IMR-90 (cell line): ENCODE results near the gene ARHGEF3. TPM values are rescaled to one million over a fixed set of nuclear protein-coding genes. Genes with fewer than 3 reads are reported as not detected.

ENCODE experiments used
- ATAC-seq: fragments of 200-7000 bp; cut with Tn5 transposase; 2 replicates; pipeline ENCODE4 v1.9.1; 2020; ENCODE audit warnings: low read depth, mild to moderate bottlenecking, moderate library complexity
- BruUV-seq: library from RNA; stranded (reverse); fragments of 400-500 nt; replicated peaks from 2 replicates; lab custom pipeline; 2021; lab: Mats Ljungman, UMichigan
- CTCF ChIA-PET: fragments of 300-600 bp; formaldehyde crosslinking; extraction: SDS; loops from one replicate; lab custom pipeline; 2021; ENCODE audit warnings: antibody characterized with exemption; lab: Yijun Ruan, JAX
- POLR2A ChIA-PET: fragments of 300-600 bp; sonication (Branson Sonifier 250); formaldehyde crosslinking; loops from one replicate; lab custom pipeline; 2022; ENCODE audit warnings: antibody characterized with exemption; ENCODE audit not compliant: unreplicated experiment; lab: Charles Lee
- DNase-seq: peaks from one replicate; pipeline ENCODE4 v3.0.0; 2013
- H2AFZ ChIP-seq: replicated peaks from 2 replicates; pipeline ENCODE3; 2013; ENCODE audit warnings: low read length, mild to moderate bottlenecking; ENCODE audit not compliant: poor library complexity
- H2AK5ac ChIP-seq: 2 replicates; pipeline ENCODE4 v1.6.1; 2013; ENCODE audit warnings: low read depth, low read length, inconsistent platforms
- H2AK9ac ChIP-seq: replicated peaks from 2 replicates; pipeline ENCODE3; 2013; ENCODE audit warnings: mild to moderate bottlenecking, low read depth, low read length, moderate library complexity; ENCODE audit not compliant: poor library complexity
- H2BK120ac ChIP-seq: 2 replicates; pipeline ENCODE4 v1.6.1; 2013; ENCODE audit warnings: low read depth, low read length, inconsistent platforms
- H2BK15ac ChIP-seq: 3 replicates; pipeline ENCODE4 v1.6.1; 2013; ENCODE audit warnings: low read depth, low read length, inconsistent platforms
- H2BK20ac ChIP-seq: 2 replicates; pipeline ENCODE4 v1.6.1; 2013; ENCODE audit warnings: low read depth, mild to moderate bottlenecking, inconsistent platforms, low read length, moderate library complexity
- H2BK5ac ChIP-seq: 2 replicates; pipeline ENCODE4 v1.6.1; 2013; ENCODE audit warnings: mild to moderate bottlenecking, low read depth, low read length, inconsistent platforms; ENCODE audit not compliant: poor library complexity, severe bottlenecking
- H3K14ac ChIP-seq: replicated peaks from 2 replicates; pipeline ENCODE4 v1.6.1; 2013; ENCODE audit warnings: low read depth, low read length, inconsistent platforms
- H3K18ac ChIP-seq: 2 replicates; pipeline ENCODE4 v1.6.1; 2013; ENCODE audit warnings: low read depth, low read length, control low read depth
- H3K23ac ChIP-seq: 2 replicates; pipeline ENCODE4 v1.6.1; 2013; ENCODE audit warnings: low read depth, low read length, inconsistent platforms
- H3K27ac ChIP-seq: 2 replicates; pipeline ENCODE4 v1.5.1; 2013; ENCODE audit warnings: mild to moderate bottlenecking, control low read depth, low read length; ENCODE audit not compliant: insufficient read depth
- H3K27me3 ChIP-seq: 2 replicates; pipeline ENCODE4 v1.6.1; 2013; ENCODE audit warnings: low read length; ENCODE audit not compliant: control insufficient read depth, insufficient read depth
- H3K36me3 ChIP-seq: 2 replicates; pipeline ENCODE4 v1.6.1; 2013; ENCODE audit warnings: low read length, mixed read lengths; ENCODE audit not compliant: control insufficient read depth, insufficient read depth
- H3K4ac ChIP-seq: 2 replicates; pipeline ENCODE4 v1.6.1; 2013; ENCODE audit warnings: low read depth, low read length, inconsistent platforms
- H3K4me1 ChIP-seq: 2 replicates; pipeline ENCODE4 v1.6.1; 2013; ENCODE audit warnings: low read length, mixed read lengths; ENCODE audit not compliant: control insufficient read depth, insufficient read depth
- H3K4me2 ChIP-seq: 2 replicates; pipeline ENCODE4 v1.6.1; 2013; ENCODE audit warnings: low read depth, mild to moderate bottlenecking, control low read depth, low read length, moderate library complexity
- H3K4me3 ChIP-seq: 2 replicates; pipeline ENCODE4 v1.5.1; 2013; ENCODE audit warnings: low read depth, mild to moderate bottlenecking, control low read depth, low read length, moderate library complexity; ENCODE audit not compliant: insufficient read depth
- H3K56ac ChIP-seq: 2 replicates; pipeline ENCODE4 v1.6.1; 2013; ENCODE audit warnings: low read length, inconsistent platforms; ENCODE audit not compliant: insufficient read depth; ENCODE audit errors: extremely low read depth
- H3K79me1 ChIP-seq, 2 experiments: 2 replicates each; pipeline ENCODE4 v1.6.1; 2013; ENCODE audit warnings: low read length in 2 of 2, inconsistent platforms in 1 of 2, low read depth in 1 of 2
- H3K9ac ChIP-seq: 2 replicates; pipeline ENCODE4 v1.6.1; 2013; ENCODE audit warnings: low read depth, low read length, control low read depth
- H3K9me1 ChIP-seq: 2 replicates; pipeline ENCODE4 v1.6.1; 2013; ENCODE audit warnings: low read length, inconsistent platforms; ENCODE audit not compliant: insufficient read depth
- H3K9me3 ChIP-seq: 2 replicates; pipeline ENCODE4 v1.6.1; 2013; ENCODE audit warnings: low read length; ENCODE audit not compliant: control insufficient read depth, insufficient read depth
- H4K20me1 ChIP-seq: 2 replicates; pipeline ENCODE4 v1.6.1; 2013; ENCODE audit warnings: low read length, inconsistent platforms; ENCODE audit not compliant: insufficient read depth
- H4K5ac ChIP-seq: 2 replicates; pipeline ENCODE4 v1.6.1; 2013; ENCODE audit warnings: mild to moderate bottlenecking, low read depth, low read length, control low read depth
- H4K8ac ChIP-seq, 2 experiments: 2 replicates each; pipeline ENCODE4 v1.6.1; 2013; ENCODE audit warnings: low read depth in 2 of 2, low read length in 2 of 2, control low read depth in 1 of 2, inconsistent platforms in 1 of 2
- H4K91ac ChIP-seq: 2 replicates; pipeline ENCODE4 v1.6.1; 2013; ENCODE audit warnings: low read depth, low read length, inconsistent platforms; ENCODE audit not compliant: insufficient read depth
- BHLHE40 ChIP-seq: fragments of 150-350 bp; IDR thresholded peaks from 2 replicates; pipeline ENCODE4 v1.6.1; 2016; ENCODE audit warnings: mild to moderate bottlenecking, low read depth, low read length
- CEBPB ChIP-seq: IDR thresholded peaks from 2 replicates; pipeline ENCODE4 v1.6.1; 2012; ENCODE audit warnings: low read depth, low read length, improper control_type of control experiment
- CHD1 ChIP-seq: IDR thresholded peaks from 2 replicates; pipeline ENCODE4 v1.6.1; 2012; ENCODE audit warnings: low read depth, low read length, improper control_type of control experiment
- FOS ChIP-seq: fragments of 150-350 bp; IDR thresholded peaks from 2 replicates; pipeline ENCODE4 v1.6.1; 2016; ENCODE audit warnings: low read depth, low read length
- MAFK ChIP-seq: IDR thresholded peaks from 2 replicates; pipeline ENCODE4 v1.6.1; 2012; ENCODE audit warnings: low read depth, low read length, improper control_type of control experiment
- MAZ ChIP-seq: IDR thresholded peaks from 2 replicates; pipeline ENCODE4 v1.6.1; 2012; ENCODE audit warnings: low read depth, mild to moderate bottlenecking, low read length, improper control_type of control experiment, moderate library complexity, borderline replicate concordance
- MXI1 ChIP-seq: IDR thresholded peaks from 2 replicates; pipeline ENCODE4 v1.6.1; 2012; ENCODE audit warnings: low read depth, mild to moderate bottlenecking, low read length, moderate library complexity, borderline replicate concordance
- NFE2L2 ChIP-seq: fragments of 150-350 bp; IDR thresholded peaks from 2 replicates; pipeline ENCODE4 v1.6.1; 2016; ENCODE audit warnings: low read depth, mild to moderate bottlenecking, low read length
- POLR2A ChIP-seq: IDR thresholded peaks from 2 replicates; pipeline ENCODE4 v1.6.1; 2012; ENCODE audit warnings: mild to moderate bottlenecking, low read depth, low read length
- RAD21 ChIP-seq: IDR thresholded peaks from 2 replicates; pipeline ENCODE4 v1.6.1; 2012; ENCODE audit warnings: low read length, improper control_type of control experiment
- RCOR1 ChIP-seq: IDR thresholded peaks from 2 replicates; pipeline ENCODE4 v1.6.1; 2012; ENCODE audit warnings: mild to moderate bottlenecking, low read length, improper control_type of control experiment; ENCODE audit not compliant: insufficient replicate concordance
- RFX5 ChIP-seq: IDR thresholded peaks from 2 replicates; pipeline ENCODE4 v1.8.0; 2012; ENCODE audit warnings: low read depth, mild to moderate bottlenecking, low read length, moderate library complexity
- SMC3 ChIP-seq: fragments of 150-350 bp; IDR thresholded peaks from 2 replicates; pipeline ENCODE4 v1.6.1; 2016; ENCODE audit warnings: low read depth, mild to moderate bottlenecking, antibody characterized with exemption, low read length, moderate library complexity
- WGBS, 2 experiments: methylation state at CpG; one replicate each; pipeline versions ENCODE4 v1.1.5 to v1.1.7; 2013; ENCODE audit warnings: missing lambda C conversion rate in 2 of 2; ENCODE audit not compliant: insufficient read length in 1 of 2; ENCODE audit errors: extremely low coverage in 2 of 2; 5-methylcytosine and 5-hydroxymethylcytosine counted together
- dilution Hi-C: fragments of 300-500 bp; cut with HindIII; formaldehyde crosslinking; loops from one replicate; pipeline ENCODE4 v1.14.3; 2018; ENCODE audit warnings: low sequenced_read_pairs; ENCODE audit not compliant: unreplicated experiment
- in situ Hi-C: fragments of 300-500 bp; cut with MboI; formaldehyde crosslinking; loops from 3 replicates; pipeline ENCODE4 v1.14.3; 2019; ENCODE audit warnings: low sequenced_read_pairs, inconsistent platforms, mixed read lengths
- intact Hi-C: fragments of 100-400 bp; cut with micrococcal nuclease; formaldehyde crosslinking; loops from 2 replicates; pipeline ENCODE4 v1.10.0; 2022
- polyA plus RNA-seq, 3 experiments: library from polyadenylated mRNA; depleted of rRNA; stranded (reverse); fragments of >200 nt; gene quantifications; 2 replicates each; pipeline ENCODE4 v1.2.3, GENCODE V29; 2012; ENCODE audit warnings: low replicate concordance in 1 of 3
- total RNA-seq: library from RNA; depleted of rRNA; stranded (reverse); fragments of >200 nt; gene quantifications from 2 replicates; pipeline ENCODE4 v1.2.3, GENCODE V29; 2012
- TF ChIP-seq, protein P1 (sequence below): conservative IDR thresholded peaks from 2 replicates; pipeline ENCODE4 v1.5.1; 2012; ENCODE audit warnings: mild to moderate bottlenecking, low read depth, low read length, improper control_type of control experiment
- TF ChIP-seq, protein P2 (sequence below): fragments of 150-350 bp; IDR thresholded peaks from 2 replicates; pipeline ENCODE4 v1.6.1; 2016; ENCODE audit warnings: low read depth, mild to moderate bottlenecking, low read length, moderate library complexity, borderline replicate concordance
- TF ChIP-seq, protein P3 (sequence below): fragments of 150-350 bp; IDR thresholded peaks from 2 replicates; pipeline ENCODE4 v1.6.1; 2017; ENCODE audit warnings: mild to moderate bottlenecking, antibody characterized with exemption, low read length, low read depth

The ARHGEF3 gene
- total and polyA plus RNA-seq, 2 of the 4 experiments (the other 2 are of a cell fraction) = 2.1 to 2.3 TPM

DNA sequence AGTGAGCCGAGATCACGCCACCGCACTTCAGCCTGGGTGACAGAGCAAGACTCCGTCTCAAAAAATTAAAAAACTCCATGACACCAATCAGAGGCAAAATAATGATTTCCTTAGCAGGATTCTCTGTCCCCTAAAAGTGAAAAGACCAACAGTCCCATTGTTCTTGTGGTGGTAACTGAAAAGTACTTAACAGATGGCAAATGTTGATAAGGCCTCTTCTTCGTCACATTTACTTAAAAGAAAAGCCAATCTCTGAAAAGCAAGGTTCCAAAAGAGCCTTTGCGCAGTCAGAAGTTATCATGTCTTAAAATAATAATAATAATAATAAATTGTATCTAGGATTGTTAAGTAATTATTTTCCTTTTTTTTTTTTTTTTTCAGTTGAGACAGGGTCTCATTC, 62.7 kb downstream of the ARHGEF3 start:
- no peak overlapping the region for H3K4ac ChIP-seq
- H3K9ac ChIP-seq = no peak overlapping the region
- in situ Hi-C loops = no loop called here
- no peaks in the 10 kb centered on the region for H3K27me3 ChIP-seq
- H2BK20ac ChIP-seq = no peak overlapping the region
- H4K91ac ChIP-seq = no peak overlapping the region
- no peak overlapping the region for H3K4me2 ChIP-seq
- dilution Hi-C loops = no loop called here
- no peaks in the 10 kb centered on the region for H3K79me1 ChIP-seq
- POLR2A ChIA-PET = no interaction called here
- no peak overlapping the region for H3K14ac ChIP-seq
- H3K23ac ChIP-seq = no peak overlapping the region
- H3K18ac ChIP-seq = no peak overlapping the region
- H3K9me3 ChIP-seq = no peaks in the 10 kb centered on the region
- no TSS peak for BruUV-seq
- no peaks in the 10 kb centered on the region for H3K9me1 ChIP-seq
- no peak for DNase-seq
- no peaks in the 10 kb centered on the region for H4K20me1 ChIP-seq
- no peak overlapping the region for H4K5ac ChIP-seq
- no peak overlapping the region for H3K4me3 ChIP-seq
- no peak overlapping the region for H2AK5ac ChIP-seq
- intact Hi-C loops = no loop called here
- H3K4me1 ChIP-seq = no peaks in the 10 kb centered on the region
- no peak overlapping the region for H4K8ac ChIP-seq
- TF ChIP-seq MAZ (no peak), RAD21 (no peak), RFX5 (no peak), MXI1 (no peak), CEBPB (no peak), FOS (no peak), CHD1 (no peak), NFE2L2 (no peak), RCOR1 (no peak), MAFK (no peak), BHLHE40 (no peak), POLR2A (no peak), SMC3 (no peak)
- TF ChIP-seq, protein P1, sequence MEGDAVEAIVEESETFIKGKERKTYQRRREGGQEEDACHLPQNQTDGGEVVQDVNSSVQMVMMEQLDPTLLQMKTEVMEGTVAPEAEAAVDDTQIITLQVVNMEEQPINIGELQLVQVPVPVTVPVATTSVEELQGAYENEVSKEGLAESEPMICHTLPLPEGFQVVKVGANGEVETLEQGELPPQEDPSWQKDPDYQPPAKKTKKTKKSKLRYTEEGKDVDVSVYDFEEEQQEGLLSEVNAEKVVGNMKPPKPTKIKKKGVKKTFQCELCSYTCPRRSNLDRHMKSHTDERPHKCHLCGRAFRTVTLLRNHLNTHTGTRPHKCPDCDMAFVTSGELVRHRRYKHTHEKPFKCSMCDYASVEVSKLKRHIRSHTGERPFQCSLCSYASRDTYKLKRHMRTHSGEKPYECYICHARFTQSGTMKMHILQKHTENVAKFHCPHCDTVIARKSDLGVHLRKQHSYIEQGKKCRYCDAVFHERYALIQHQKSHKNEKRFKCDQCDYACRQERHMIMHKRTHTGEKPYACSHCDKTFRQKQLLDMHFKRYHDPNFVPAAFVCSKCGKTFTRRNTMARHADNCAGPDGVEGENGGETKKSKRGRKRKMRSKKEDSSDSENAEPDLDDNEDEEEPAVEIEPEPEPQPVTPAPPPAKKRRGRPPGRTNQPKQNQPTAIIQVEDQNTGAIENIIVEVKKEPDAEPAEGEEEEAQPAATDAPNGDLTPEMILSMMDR = no peak
- TF ChIP-seq, protein P2, sequence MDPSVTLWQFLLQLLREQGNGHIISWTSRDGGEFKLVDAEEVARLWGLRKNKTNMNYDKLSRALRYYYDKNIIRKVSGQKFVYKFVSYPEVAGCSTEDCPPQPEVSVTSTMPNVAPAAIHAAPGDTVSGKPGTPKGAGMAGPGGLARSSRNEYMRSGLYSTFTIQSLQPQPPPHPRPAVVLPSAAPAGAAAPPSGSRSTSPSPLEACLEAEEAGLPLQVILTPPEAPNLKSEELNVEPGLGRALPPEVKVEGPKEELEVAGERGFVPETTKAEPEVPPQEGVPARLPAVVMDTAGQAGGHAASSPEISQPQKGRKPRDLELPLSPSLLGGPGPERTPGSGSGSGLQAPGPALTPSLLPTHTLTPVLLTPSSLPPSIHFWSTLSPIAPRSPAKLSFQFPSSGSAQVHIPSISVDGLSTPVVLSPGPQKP = no peak
- TF ChIP-seq, protein P3, sequence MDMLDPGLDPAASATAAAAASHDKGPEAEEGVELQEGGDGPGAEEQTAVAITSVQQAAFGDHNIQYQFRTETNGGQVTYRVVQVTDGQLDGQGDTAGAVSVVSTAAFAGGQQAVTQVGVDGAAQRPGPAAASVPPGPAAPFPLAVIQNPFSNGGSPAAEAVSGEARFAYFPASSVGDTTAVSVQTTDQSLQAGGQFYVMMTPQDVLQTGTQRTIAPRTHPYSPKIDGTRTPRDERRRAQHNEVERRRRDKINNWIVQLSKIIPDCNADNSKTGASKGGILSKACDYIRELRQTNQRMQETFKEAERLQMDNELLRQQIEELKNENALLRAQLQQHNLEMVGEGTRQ = no peak
- WGBS, 2 experiments = no CpG with 5 or more reads among the region's 6 CpGs
- no peak overlapping the region for H2BK15ac ChIP-seq
- H2AFZ ChIP-seq = no peak overlapping the region
- no peak for ATAC-seq
- H2BK5ac ChIP-seq = no peak overlapping the region
- no peak overlapping the region for H2BK120ac ChIP-seq
- peaks cover 2% of the 10 kb centered on the region; the same call in 1 of the 2 replicates for H3K36me3 ChIP-seq
- no peak overlapping the region for H2AK9ac ChIP-seq
- H3K56ac ChIP-seq = no peak overlapping the region
- no peak overlapping the region for H3K27ac ChIP-seq
- CTCF ChIA-PET = no interaction called here
